HG03039 (cell line): Measurements from ENCODE around the gene SCAMP3.
A peak's percentile ranks its signal among the peaks of the same experiment; 100 is the strongest.
"Not testable (repeated sequence)": the region's sequence is repeated elsewhere in the genome, so short reads cannot be mapped to it uniquely, and the experiment has no call there.

ENCODE experiments used
- ATAC-seq: cut with Tn5 transposase; IDR thresholded peaks from one replicate; pipeline ENCODE4 v1.9.1; 2021; ENCODE audit warnings: mild to moderate bottlenecking, moderate library complexity; ENCODE audit not compliant: unreplicated experiment

Gene SCAMP3

DNA sequence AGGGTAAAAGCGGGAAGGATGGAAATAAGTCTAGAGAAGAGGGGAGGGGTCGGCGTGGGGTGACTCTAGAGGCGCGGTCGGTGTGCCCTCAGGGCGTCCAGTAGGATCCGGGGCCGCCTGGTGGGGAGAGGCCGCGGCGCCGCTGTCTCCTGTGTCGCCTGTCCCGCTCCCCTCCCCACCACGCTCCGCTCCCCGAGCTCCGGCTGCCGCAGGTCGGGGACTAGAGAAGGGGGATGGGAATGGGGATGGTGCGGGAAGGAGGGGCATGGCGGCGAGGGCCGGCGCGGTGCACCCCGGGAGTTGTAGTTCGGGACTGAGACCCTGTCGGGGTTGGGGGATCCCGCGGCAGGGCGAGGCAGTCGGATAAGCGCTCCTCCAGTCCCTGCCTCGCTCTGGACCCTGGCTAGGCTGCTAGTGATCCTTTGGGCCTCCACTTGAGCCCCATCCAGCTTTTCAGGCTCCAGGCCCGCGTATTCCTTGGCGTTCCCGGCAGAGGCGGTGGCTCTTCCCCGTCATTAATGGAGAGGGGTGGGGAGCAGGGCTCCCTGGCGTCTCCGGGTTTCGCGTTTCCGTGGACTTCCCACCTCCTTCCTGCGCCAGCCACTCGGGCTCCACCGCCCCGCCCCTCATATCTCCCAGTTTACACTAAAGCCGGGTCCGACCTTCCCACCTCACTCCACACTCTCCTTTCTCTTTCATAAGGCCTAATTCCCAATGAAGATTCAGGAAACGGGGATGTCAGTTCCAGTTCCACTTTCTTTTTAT, 6.7 kb downstream of the SCAMP3 start, which contains the start of gene ENTREP3:
Gene ENTREP3, minus strand, starts transcription at position 241 of the 765 bp plus-strand sequence. CDS start 606 bp downstream, outside the sequence.
- ATAC-seq: peak; percentile 35

DNA sequence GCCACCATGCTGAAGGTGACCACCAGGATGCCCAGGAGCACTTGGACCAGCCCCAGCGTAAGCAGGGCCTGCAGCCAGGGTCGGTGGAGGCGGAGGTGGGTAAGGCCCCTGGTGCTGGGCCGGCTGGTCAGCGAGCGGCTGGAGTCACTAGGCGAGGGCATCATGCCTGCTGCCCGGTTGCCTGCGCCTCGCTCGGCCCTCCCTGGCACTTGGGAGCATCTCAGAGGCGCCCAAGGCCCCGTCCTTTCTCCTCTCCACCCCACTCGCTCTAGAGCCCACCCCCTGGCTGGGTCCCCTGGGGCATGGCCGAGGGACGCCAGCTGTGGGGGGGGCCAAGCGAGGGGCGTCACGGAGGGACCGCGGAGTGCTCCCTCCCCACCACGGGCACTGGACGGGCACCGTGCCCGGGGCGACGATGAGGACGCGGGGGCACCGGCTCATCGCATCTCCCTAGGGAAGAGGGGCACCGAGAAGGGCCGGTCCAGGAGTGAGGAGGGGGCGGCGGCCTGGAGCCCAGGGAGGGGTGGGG, 7.4 kb downstream of the SCAMP3 start:
- no peak for ATAC-seq

DNA sequence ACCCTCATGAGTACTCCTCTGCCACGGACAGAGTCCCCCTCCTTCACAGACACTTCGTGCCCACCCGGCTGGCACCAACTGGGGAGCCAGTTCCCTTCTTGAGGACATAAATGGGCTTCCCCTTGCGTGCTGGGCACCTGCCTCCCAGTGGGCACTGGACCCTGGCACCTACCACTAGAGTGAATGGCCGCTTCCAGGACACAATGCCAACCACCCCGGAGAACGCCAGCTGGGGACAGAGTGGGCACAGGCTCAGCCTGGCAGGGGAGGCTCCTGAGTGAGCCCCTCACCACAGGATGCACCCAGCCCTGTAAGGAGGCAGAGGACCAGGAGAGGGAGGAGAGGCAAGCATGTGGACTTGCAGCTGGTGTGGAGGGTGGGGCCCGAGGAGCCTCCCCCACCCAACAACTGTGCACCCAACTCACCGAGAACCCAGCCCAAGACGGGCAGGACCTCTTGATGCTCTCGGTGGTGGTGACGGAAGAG, 7.9 kb downstream of the SCAMP3 start:
- ATAC-seq: no peak

DNA sequence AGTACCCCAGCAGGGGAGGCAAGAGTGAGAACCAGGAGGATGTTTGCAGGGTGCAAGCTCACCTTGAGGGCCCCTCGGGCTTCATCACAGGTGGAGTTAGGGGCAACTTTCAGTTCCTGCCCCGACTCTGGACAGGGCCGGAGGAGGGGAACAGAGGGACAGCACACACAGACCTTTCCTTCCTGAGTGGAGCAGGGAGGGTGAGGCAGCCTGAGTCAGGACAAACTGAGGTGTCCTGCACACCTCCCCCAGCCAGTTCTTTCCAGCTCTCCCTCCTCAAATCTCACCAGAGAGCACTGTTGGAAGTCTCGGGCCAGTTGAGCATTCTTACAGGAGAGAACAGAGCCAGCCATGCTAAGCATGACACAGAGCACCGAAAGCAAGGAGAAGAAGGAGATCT, 8.4 kb downstream of the SCAMP3 start:
- no peak for ATAC-seq

DNA sequence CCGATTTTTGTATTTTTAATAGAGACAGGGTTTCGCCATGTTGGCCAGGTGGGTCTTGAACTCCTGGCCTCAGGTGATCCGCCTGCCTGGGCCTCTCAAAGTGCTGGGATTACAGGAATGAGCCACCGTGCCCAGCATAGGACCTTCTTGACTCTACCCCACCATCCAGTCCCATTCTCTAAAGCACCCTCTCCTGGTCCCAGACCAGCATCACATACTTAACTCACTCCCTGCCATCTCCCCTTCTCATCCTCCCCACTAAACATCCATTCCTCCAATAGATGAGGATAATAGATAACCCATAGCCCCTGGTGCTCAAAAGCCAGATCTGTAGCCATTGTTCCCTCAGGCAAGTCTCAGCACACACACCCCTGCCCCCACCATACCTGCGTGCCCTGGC, 9.0 kb downstream of the SCAMP3 start:
- ATAC-seq: no peak

DNA sequence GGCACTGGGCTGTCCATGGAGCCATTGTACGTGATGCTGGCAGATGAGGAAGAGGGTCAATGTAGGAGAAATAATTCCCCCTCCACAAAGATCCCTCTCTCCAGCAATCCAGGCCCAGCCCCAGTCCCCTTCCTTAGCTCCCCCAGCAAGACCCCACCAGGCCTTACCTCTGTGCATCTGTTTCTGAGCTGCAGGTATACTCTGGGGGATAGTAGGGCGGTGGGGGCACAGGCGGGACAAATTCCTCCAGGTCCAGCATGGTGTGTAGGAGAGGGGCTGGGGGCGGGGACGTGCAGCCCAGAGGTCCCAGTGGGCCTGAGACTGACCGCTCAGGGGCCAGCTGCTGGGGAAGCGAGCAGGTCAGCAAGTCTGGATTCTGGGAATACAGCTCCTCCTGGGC, 10.6 kb downstream of the SCAMP3 start:
- no peak for ATAC-seq

DNA sequence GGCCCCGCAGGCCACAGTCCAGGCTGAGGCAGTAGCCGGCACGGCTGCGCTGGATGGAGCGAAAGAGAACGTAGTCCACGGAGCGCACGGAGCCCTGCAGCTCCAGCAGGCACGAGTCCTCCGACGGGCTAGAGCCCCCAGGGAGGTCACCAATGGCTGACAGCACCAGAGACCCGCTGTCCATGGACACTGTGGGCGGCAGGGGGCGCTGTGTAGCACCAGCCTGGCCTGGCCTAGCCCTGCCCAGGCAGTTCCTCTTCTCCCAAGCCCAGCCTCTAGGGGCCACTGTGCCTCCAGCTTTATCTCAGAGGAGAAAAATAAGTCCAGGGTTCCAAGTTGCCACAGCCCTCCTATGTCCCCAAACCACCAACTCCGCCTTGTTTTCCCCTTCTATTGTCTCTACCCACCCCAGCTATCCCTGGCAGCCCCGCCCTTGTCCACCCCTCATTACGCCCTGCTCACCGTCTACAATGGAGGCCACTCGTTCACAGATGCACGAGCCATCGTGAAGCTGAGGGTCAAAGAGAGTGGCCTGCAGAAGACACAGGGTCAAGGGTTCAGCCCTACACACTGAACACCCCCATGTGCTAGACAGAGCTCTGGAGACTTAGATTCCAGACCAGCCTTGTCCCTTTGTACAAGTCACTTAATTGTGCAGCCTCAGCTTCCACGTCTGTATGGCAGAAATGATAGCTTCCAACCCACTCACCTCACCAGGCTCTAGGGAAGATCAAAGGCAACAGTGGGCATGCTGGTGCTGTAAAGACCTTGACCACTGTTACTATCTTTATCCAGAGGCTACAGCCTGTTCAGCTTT, 11.3 kb downstream of the SCAMP3 start:
- ATAC-seq: peak; percentile 77

DNA sequence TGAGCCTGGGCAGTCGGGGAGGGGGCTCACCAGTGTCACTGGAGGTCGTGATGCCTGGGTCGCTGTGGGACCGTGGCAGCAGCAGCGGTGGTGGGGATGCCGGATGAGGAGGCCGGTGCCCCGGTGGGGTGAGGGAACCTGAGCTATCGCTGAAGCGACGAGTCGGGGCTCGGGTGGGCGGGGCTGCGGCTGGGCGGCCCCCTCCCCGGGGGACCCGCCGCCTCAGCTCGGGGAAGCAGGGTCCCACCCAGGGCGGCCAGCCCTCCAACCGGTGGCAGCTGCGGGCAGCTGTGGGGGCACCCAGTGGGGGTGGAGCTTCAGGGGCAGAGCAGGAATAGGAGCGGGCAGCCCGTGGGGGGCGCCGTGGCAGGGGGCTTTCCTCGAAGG, 11.9 kb downstream of the SCAMP3 start:
- peak; percentile 9 for ATAC-seq

DNA sequence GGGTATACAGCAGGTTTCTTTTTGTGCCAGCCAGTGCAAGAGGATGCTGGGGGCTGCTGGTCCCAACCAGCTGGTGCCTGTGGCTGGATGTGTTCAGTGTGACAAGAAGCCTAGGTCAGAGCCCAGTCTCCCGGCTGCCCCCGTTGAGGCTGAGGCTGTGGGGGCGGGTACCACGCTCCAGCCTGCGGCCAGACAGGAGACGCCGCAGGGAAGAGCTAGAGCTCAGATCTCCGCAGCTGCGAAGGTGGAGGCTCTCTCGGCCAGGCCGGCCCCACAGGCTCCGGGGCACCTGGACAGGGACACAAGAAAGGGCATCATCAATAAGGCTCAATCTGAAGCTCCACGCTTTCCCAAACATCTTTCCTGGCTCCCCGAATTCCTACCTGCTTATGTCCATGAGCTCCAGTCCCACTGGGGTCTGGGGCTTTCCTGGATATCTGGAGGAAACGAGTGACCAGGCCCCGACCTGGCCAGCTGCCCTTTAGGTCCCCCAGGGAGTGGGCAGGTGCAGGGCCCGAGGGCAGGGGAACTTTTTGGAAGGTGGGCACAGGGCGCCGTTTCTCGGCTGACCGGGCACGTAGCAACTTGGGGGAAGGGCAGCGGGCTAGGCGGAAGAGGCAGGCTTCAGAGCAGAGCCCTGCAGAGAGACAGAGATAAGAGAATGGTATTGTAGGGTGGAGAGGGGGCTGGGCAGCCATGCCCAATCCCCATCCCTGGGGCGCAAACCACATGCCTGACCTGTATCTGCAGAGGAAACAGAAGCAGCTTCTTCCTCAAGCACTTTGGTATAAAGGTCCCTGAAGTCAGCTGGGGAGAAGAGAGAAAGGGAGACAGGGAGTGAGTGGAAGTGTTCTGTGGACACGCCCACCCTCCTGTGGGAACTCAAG, 14.2 kb downstream of the SCAMP3 start:
- no peak for ATAC-seq

DNA sequence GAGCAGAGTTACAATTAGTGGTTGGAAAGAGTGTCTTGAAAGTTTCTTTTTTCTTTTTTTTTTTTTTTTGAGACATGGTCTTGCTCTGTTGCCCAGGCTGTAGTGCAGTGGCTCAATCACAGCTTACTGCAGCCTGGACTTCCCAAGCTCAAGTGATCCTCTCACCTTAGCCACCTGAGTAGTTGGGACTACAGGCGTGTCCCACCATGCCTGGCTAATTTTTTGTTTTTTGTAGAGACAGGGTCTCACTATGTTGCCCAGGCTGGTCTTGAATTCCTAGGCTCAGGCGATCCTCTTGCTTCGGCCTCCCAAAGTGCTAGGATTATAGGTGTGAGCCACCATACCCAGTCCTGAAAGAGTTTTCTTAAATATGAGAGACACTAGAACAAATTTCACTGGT, 15.4 kb downstream of the SCAMP3 start:
- not testable (repeated sequence) for ATAC-seq

DNA sequence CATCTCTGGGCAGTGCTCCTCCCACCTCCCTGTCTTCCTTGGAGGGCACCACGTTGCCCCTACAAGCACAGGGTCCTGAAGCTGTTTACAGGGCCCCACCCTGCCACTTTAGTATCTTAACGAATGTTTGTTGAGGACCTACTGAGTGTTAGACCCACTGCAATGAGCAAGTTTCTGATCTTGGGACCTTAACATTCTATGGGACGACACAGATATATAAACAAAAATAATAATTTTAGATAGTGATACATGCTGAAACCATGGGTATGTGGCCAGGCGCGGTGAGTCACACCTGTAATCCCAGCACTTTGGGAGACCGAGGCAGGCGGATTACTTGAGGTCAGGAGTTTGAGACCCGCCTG, 17.0 kb downstream of the SCAMP3 start:
- ATAC-seq: peak; percentile 3

DNA sequence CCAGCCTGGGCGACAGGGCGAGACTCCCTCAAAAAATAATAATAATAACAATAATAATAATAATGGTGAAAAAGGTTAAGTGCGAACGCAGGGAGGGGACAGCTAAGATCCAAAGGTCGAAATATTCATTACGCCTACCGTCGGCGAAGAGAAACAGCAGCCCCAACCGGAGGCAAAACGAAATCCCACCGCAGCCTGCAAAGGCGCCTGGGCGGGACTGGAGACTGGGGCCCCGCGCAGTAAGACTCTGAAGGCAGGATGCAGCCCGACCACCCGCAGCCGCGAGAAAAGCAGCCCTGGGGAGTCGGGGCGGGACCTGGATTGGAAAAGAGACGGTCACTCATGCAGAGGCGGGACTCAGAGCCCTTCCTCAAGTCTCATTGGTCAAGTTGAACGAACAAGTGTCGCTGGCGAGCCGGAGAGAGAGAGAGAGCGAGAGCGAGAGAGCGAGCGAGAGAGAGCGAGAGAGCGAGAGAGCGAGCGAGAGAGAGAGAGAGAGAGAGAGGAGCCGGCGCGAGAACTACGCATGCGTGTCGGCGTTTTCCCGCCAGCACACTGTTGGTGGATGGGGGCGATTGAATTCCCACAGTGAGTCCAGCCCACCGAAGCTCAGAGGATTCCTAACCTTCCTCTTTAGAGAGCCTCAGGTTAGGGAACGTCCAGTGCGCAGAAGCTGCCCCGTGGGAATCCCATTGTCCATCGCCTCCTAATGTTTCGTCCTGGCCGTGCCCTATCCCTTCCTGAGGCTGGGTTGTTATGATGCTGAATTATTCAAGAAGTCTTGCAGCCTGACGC, 17.6 kb downstream of the SCAMP3 start:
- peak; percentile 75 for ATAC-seq

DNA sequence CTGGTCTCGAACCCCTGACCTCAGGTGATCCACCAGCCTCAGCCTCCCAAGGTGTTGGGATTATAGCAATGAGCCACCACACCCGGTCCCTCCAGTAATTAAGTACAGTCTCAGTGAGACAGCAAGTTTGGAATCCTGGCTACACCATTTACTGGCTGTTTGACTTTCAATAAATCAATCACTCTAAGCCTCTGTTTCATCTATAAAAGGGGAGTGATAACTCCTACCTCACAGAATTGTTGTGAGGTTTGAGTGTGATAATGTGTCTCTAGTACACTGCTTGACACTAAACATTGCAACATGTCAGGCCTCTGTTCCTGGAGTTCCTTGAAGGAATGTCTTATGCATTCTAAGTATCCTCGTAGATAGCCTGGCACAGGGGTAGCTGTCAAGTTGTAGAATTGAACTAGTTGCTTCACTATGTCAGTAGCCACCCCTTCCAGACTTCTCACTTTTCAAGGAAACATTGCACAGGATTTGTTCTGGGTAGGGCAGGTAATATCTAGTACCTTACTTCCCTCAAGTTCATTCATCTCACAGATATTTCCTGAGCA, 19.3 kb downstream of the SCAMP3 start:
- no peak for ATAC-seq

DNA sequence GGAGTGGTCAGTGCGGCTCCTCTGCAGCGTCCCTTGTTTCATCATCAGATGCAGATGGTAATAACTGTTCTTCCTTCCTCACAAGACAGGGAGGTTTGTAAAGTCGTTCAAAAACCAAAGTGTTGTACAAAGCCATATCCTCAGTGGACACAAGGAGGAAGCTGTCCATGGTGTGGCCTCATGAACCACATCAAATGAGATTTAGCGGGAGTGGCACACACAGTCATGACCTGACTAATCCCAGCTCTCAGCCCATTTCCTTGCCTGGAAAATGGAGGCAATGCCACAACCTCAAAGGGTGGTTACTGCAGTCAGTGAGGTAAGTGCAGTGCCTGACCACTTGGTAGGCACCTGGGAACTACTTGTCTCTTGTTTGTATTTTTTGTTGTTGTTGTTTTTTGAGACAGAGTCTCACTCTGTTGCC, 20.3 kb downstream of the SCAMP3 start:
- no peak for ATAC-seq

DNA sequence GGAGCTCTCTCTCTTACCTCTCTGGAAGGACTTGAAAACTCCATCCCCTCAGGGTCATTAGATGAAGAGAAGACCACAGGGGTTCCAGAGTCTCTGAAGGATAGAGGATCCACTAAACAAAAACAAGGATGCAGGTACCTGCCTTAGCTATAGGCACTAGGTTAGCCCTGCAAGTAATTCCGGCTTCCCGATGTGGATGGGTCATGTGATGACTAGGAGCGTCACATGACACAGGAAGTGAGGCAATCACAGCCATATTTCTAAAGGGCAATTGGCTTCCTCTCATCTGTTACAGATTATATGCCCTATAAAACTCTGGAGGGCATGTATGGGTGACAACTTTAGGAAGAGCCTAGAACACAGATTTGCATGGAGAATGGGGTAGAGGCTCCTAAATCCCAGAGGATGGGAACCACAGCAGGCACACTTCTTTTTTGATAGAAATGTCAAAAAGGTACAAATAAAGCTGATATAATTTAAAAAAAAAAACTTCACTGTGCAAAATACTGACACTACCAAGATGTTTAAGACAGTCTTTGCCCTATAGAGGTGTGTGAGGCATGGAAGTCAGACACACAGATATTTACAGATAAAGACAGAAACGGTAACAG, 21.0 kb downstream of the SCAMP3 start:
- no peak for ATAC-seq

DNA sequence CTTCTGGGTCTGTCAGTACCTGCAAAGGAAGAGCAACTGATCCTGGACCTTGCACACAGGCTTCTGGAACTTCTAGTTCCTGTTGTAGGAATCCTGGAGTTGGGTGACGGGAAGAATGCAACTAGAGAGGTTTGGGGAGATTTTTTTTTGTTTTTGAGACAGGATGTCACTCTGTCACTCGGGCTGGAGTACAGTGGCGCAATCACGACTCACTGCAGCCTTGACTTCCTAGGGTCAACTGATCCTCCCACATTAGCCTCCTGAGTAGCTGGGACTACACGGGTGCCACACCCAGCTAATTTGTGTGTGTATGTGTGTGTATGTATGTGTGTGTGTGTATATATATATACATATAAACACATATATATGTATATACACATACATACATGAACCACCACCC, 25.7 kb downstream of the SCAMP3 start:
- ATAC-seq: no peak

DNA sequence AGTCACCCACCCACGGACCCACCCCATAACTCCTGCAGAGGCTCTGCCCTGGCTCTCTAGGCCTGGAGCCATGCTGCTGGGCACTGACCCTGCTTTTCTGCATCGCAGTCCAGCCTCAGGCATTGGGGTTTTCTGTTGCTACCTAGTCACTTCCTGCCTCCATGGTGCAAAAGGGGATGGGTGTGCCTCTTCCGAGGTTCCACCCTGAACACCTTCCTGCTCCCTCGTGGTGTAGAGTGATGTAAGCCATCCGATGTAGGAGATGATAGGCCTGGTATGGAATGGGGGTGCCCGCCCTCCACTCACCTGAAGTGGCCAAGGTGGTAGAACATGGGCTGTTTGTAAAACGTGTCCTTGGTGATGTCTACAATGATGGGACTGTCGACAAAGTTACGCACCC, 26.8 kb downstream of the SCAMP3 start:
- ATAC-seq: not testable (repeated sequence)

DNA sequence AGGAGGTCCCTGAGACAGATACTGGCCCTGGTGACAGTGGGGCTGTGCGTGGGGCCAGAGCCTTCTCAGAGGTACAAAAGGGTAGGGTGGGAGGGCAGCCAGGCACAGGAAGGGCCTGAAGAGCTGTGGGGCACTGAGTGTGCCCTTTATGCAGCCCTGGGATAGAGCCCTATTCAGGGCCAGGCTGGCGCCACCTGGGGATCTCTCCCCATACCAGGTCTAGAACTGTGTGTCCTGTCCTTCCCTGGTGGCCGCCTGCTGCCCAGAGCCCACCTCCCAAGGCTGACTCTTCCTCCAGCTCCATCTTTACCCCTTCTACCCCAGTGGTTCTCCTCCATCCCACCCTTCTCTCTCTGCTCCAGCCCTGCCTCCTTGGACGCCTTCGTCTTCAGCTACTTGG, 28.7 kb downstream of the SCAMP3 start:
- ATAC-seq: not testable (repeated sequence)
